ENCODE measurements around the gene KCNK5. TPM values are rescaled to one million over a fixed set of nuclear protein-coding genes. Genes with fewer than 3 reads are reported as not detected.

The KCNK5 gene
- total and polyA plus RNA-seq, 2 of the 8 experiments (the other 6 are each of a cell fraction or from before 2014, with no cell fraction given) = 20.9 to 44.3 TPM

DNA sequence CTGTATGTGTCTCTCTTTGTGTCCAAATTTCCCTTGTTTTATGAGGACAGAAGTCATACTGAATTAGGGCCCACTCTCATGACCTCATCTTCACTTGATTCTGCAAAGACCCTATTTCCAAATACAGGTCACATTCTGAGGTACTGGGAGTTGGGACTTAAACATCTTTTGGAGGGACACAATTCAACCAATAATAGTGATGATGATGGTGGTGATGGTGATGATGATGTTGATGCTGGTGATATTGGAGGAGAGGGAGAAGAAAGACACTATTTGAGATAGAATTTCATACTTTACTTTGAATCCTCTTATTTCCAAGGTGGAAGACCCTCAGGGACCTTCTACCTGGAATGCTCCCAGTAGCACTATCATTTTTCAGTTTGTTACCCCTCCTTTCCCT is 21.2 kb upstream of the KCNK5 start (continued):
- TF ChIP-seq BCL11A (IDR thresholded peaks at IDR 0.05; ENCODE audit: low read depth in 2 of 2, low read length in 2 of 2) = no peak
- no peak for TF ChIP-seq RFX5 (IDR thresholded peaks at IDR 0.05; ENCODE audit: borderline replicate concordance, low read depth, low read length)
- TF ChIP-seq RNF2 (IDR thresholded peaks at IDR 0.05; ENCODE audit: borderline replicate concordance, low read depth, low read length, missing control alignments, poor library complexity, severe bottlenecking) = no peak
- TF ChIP-seq CREB1 (IDR thresholded peaks at IDR 0.05) = no peak
- no peak for TF ChIP-seq BRCA1 (IDR thresholded peaks at IDR 0.05; ENCODE audit: low read depth, low read length)
